Right lobe of liver (tissue), 6 donors: ENCODE data around the gene SH3RF1. TPM values are rescaled to one million over a fixed set of nuclear protein-coding genes. Genes with fewer than 3 reads are reported as not detected.

Experiments used
- ATAC-seq, 4 donors: fragments of 200-7000 bp; cut with Tn5 transposase; one replicate each; pipeline ENCODE4 v1.9.1; 2020; ENCODE audit warnings: mild to moderate bottlenecking in 4 of 4, moderate library complexity in 4 of 4
- DNase-seq, 3 donors: peaks; one replicate each; pipeline ENCODE4 v3.0.0-alpha.2; 2020
- H3K27ac ChIP-seq, 3 donors: fragments of 200-600 bp; one replicate each; pipeline ENCODE4 v1.8.0; 2022
- H3K27me3 ChIP-seq, 2 donors: fragments of 200-600 bp; one replicate each; pipeline ENCODE4 v1.8.0; 2022
- H3K36me3 ChIP-seq, 4 donors: fragments of 200-600 bp; sonication (generic) in 1 of 4; one replicate each; pipeline versions ENCODE4 v1.5.1 to v1.8.0; 2017 to 2022; ENCODE audit warnings: control low read depth in 1 of 4
- H3K4me1 ChIP-seq, 4 donors: fragments of 200-600 bp; sonication (generic) in 1 of 4; one replicate each; pipeline versions ENCODE4 v1.5.1 to v1.8.0; 2017 to 2022; ENCODE audit warnings: control low read depth in 1 of 4
- H3K4me3 ChIP-seq, 3 donors: fragments of 200-600 bp; one replicate each; pipeline ENCODE4 v1.8.0; 2022
- H3K9me3 ChIP-seq, 4 donors: fragments of 200-600 bp; sonication (generic) in 1 of 4; one replicate each; pipeline versions ENCODE4 v1.5.1 to v1.8.0; 2017 to 2022; ENCODE audit warnings: control low read depth in 1 of 4
- POLR2A ChIP-seq: fragments of 450-650 bp; IDR thresholded peaks from one replicate; pipeline ENCODE4 v1.6.1; 2017; ENCODE audit warnings: antibody characterized with exemption, mild to moderate bottlenecking
- WGBS: methylation state at CpG from one replicate; pipeline ENCODE4 v1.1.6; 2018; ENCODE audit warnings: low coverage, low lambda C conversion rate; ENCODE audit not compliant: insufficient coverage; ENCODE audit errors: missing lambda C conversion rate; 5-methylcytosine and 5-hydroxymethylcytosine counted together
- intact Hi-C, 2 donors: fragments of 100-400 bp; cut with DNase I; formaldehyde crosslinking; loops; one replicate each; pipeline versions ENCODE4 v1.11.2 to v1.14.1; 2022
- total RNA-seq, 6 experiments: library from RNA; depleted of rRNA in 2 of 6; stranded (reverse); fragments of >200 nt in 2 of 6; fragmentation: NEBNext Ultra II Directional in 3 of 6; extraction: Animal tissue kit (Norgen Biotek cat#: 25700) in 3 of 6; gene quantifications; one replicate each; pipeline versions ENCODE4 v1.1.0 to v1.2.4, GENCODE V29; 2016 to 2023
- TF ChIP-seq, protein P1 (sequence below), 4 donors: fragments of 200-600 bp in 3 of 4; fragments of 450-650 bp in 1 of 4; IDR thresholded peaks; one replicate each; pipeline versions ENCODE4 v1.5.1 to v1.8.0; 2016 to 2022; ENCODE audit warnings: antibody characterized with exemption in 4 of 4, mild to moderate bottlenecking in 2 of 4
- donor health status: DM: no; HTN: yes; CAD: no.
- donor health status: DM: no; HTN: no; CAD: no.
- donor health status: DM: no; HTN: no; CAD: no.
- donor health status: DM: no; HTN: yes; CAD: no.
- donor health status: DM: no; HTN: yes; CAD: no.

The SH3RF1 gene
- total RNA-seq, 6 experiments from 2014 or later: 5.5 to 11.0 (median 7.3) TPM

DNA sequence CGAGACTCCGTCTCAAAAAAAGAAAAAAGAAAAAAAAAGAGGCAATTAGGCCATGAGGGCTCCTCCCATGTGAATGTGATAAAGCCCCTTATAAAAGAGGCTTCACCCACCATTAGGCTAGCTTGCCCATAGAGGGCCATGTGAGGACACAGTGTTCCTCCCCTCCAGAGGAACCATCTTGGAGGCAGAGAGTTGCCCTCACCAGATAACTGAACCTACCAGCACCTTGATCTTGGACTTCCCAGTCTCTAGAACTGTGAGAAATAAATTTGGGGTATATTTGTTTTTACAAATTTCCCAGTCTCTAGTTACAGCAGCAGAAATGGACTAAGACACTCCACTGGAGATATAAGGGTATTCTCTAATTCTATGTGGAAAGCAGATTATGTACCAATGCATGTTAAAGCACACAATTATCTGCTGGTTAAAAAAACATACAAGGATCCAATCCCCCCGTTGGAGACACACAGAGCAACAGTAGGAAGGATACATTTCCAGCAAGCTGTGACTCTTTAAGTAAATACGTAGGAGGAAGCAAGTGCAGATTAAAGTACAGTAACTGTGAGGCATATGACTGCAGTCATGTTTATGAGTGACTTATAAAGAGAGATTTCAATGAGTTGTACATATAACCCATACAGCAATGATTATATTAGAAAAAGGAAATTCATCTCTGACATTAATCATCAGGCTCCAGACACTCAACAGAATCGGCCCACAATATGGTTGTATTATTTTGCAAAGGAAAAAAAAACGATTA is 21.4 kb downstream of the SH3RF1 start:
- H3K27me3 ChIP-seq: no peaks in the 10 kb centered on the region
- ATAC-seq (peak in 3 of 4 donors; percentile 24 to 78 (median 39)), DNase-seq (no peak)
- H3K36me3 ChIP-seq: no peaks in the 10 kb centered on the region
- 16% methylated on average over 4 of the region's 6 CpGs for WGBS
- TF ChIP-seq, protein P1, sequence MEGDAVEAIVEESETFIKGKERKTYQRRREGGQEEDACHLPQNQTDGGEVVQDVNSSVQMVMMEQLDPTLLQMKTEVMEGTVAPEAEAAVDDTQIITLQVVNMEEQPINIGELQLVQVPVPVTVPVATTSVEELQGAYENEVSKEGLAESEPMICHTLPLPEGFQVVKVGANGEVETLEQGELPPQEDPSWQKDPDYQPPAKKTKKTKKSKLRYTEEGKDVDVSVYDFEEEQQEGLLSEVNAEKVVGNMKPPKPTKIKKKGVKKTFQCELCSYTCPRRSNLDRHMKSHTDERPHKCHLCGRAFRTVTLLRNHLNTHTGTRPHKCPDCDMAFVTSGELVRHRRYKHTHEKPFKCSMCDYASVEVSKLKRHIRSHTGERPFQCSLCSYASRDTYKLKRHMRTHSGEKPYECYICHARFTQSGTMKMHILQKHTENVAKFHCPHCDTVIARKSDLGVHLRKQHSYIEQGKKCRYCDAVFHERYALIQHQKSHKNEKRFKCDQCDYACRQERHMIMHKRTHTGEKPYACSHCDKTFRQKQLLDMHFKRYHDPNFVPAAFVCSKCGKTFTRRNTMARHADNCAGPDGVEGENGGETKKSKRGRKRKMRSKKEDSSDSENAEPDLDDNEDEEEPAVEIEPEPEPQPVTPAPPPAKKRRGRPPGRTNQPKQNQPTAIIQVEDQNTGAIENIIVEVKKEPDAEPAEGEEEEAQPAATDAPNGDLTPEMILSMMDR (IDR thresholded peaks at IDR 0.05): no peak
- no peak for TF ChIP-seq POLR2A
- H3K4me3 ChIP-seq: no peak overlapping the region
- no peaks in the 10 kb centered on the region for H3K9me3 ChIP-seq
- H3K4me1 ChIP-seq: peaks cover 0 to 44% (median 21%) of the 10 kb centered on the region in 4 donors
- intact Hi-C loops: no loop called here
- peak overlapping the region in 1 of 3 donors; percentile 44 for H3K27ac ChIP-seq

DNA sequence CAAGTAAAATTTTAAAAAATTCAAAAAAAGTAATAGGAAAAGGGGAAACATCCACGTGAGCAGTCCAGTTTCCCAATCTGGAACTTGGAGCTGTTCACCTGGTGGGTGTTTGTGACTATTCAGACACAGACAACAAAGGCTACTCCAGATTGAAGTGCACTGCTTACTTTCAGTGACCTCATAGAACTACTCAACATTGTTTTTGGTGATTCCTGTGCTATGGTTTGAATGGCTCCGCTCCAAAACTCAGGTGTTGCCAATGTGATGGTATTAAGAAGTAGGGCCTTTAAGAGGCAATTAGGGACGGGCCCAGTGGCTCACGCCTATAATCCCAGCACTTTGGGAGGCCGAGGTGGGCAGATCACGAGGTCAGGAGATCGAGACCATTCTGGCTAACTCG is 22.1 kb downstream of the SH3RF1 start:
- DNase-seq (no peak), ATAC-seq (peak in 1 of 4 donors; percentile 7)
- no peaks in the 10 kb centered on the region for H3K36me3 ChIP-seq
- TF ChIP-seq, protein P1 (IDR thresholded peaks at IDR 0.05): no peak
- no peak for TF ChIP-seq POLR2A
- no peaks in the 10 kb centered on the region for H3K9me3 ChIP-seq
- H3K27me3 ChIP-seq: no peaks in the 10 kb centered on the region
- intact Hi-C loops: no loop called here
- peak overlapping the region in 1 of 3 donors; percentile 44 for H3K27ac ChIP-seq
- H3K4me3 ChIP-seq: no peak overlapping the region
- 81% methylated on average over 6 of the region's 8 CpGs for WGBS
- peaks cover 0 to 44% (median 23%) of the 10 kb centered on the region in 4 donors for H3K4me1 ChIP-seq

DNA sequence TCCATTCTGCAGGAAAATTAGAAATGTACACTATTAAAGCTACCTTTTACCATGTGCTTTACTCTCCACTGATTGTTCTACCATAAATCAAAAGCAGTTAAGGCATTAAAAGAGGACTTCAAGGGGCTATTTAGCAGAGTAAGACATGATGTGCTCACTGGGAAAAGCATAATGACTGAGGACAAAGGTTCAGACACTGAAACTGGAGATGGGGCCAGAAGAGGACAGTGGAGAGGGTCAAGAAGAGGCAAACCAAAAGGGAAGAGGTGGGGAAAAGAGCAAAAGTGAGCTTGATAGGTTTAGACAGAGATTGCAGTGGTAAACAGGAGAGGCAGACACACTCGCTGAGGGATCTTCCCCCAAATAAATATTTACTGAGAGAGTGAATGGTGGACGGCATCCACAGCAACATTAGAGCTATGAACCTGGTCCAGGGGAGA is 23.8 kb downstream of the SH3RF1 start:
- WGBS: 26% methylated on average over 2 of the region's 2 CpGs
- H3K4me3 ChIP-seq: no peak overlapping the region
- H3K9me3 ChIP-seq: no peaks in the 10 kb centered on the region
- intact Hi-C loops: no loop called here
- TF ChIP-seq, protein P1 (IDR thresholded peaks at IDR 0.05): no peak
- TF ChIP-seq POLR2A: no peak
- no peak for DNase-seq
- no peaks in the 10 kb centered on the region for H3K27me3 ChIP-seq
- H3K36me3 ChIP-seq: no peaks in the 10 kb centered on the region
- ATAC-seq: peak; percentile 18 to 73 (median 64)
- peaks cover 0 to 38% (median 18%) of the 10 kb centered on the region in 4 donors for H3K4me1 ChIP-seq
- no peak overlapping the region for H3K27ac ChIP-seq

DNA sequence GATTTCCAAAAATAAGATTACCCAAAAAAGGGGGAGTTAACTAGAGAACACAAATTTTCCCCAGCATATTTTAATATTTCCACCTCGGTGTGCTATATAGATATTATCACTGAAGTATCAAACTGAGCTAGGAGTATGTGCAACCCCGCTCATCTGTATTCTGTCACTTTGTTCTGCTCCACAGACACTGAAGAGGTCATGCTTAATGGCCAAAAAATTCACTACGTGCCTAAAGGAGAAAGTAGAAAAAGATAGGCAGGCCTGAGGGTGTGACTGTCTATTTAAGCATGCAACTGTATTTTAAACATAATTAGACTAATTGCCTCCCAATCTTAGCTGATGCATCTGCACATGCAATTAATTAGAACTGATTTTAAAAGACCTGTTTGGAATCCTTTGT is 24.5 kb downstream of the SH3RF1 start:
- intact Hi-C loops: no loop called here
- Histone ChIP-seq H3K27me3 (no peaks in the 10 kb centered on the region), H3K36me3 (no peaks in the 10 kb centered on the region), H3K4me1 (peaks cover 0 to 40% (median 15%) of the 10 kb centered on the region in 4 donors), H3K4me3 (no peak overlapping the region), H3K27ac (no peak overlapping the region), H3K9me3 (no peaks in the 10 kb centered on the region)
- no peak for DNase-seq
- TF ChIP-seq, protein P1 (IDR thresholded peaks at IDR 0.05): no peak
- TF ChIP-seq POLR2A: no peak
- no peak for ATAC-seq
- 73% methylated on average over 3 of the region's 3 CpGs for WGBS
